ENCODE data around the gene ATP8B4. TPM values are rescaled to one million over a fixed set of nuclear protein-coding genes. Genes with fewer than 3 reads are reported as not detected.

Gene ATP8B4
- total and polyA plus RNA-seq, 11 donors, result 0.51 to 14.7 (median 2.1) TPM

DNA sequence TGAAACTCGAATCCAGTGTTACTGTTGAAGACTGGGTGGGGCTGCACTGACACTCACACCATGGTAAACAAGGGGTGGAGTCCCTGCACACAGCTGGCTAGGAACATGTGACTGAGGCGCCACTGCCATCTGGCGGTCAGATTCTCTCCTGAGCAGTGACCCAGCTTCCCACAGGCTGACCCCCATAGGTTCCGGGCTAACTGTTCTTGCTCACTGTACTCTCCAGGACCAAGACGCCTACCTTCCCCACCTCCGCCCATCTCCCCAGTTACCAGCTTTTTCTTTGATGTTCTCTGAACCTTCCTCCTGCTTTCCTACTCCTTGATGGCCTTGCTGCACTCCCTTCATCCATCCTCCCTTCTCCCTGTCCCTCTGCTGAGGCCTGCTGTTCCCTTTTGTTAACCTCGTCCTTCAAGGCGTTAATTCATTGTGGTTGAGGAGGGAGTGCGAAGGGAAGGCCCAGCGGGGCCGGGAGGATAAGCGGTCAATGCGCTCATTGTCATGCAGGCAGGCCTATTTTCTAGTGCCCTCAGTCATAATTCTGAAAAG lies 115.2 kb downstream of the ATP8B4 start:
- Histone ChIP-seq H3K9me3 (peaks cover 0 to 8% (median 0%) of the 10 kb centered on the region in 12 donors), H3K36me3 (no peaks in the 10 kb centered on the region), H3K27me3 (no peaks in the 10 kb centered on the region), H3K27ac (peak overlapping the region in 6 of 12 donors; percentile 11 to 44 (median 21)), H3K4me1 (peaks cover 0 to 10% (median 4%) of the 10 kb centered on the region in 12 donors), H3K4me3 (no peak overlapping the region)
- WGBS, 4 donors, result 50 to 54% (median 52%) methylated on average over 13 of the region's 13 CpGs
- peak; percentile 83 to 92 (median 86) for DNase-seq
- intact Hi-C loops (cut with DNase I), result loop anchor here in 6 of 10 donors (1.0 to 10.0 kb wide), 11 partner anchors 102 to 1127 kb away; partner anchors contain the start of genes DTWD1 (in 1 of the 6), EID1 (in 1 of the 6) and FAM227B (in 1 of the 6)
- TF ChIP-seq, protein P1, sequence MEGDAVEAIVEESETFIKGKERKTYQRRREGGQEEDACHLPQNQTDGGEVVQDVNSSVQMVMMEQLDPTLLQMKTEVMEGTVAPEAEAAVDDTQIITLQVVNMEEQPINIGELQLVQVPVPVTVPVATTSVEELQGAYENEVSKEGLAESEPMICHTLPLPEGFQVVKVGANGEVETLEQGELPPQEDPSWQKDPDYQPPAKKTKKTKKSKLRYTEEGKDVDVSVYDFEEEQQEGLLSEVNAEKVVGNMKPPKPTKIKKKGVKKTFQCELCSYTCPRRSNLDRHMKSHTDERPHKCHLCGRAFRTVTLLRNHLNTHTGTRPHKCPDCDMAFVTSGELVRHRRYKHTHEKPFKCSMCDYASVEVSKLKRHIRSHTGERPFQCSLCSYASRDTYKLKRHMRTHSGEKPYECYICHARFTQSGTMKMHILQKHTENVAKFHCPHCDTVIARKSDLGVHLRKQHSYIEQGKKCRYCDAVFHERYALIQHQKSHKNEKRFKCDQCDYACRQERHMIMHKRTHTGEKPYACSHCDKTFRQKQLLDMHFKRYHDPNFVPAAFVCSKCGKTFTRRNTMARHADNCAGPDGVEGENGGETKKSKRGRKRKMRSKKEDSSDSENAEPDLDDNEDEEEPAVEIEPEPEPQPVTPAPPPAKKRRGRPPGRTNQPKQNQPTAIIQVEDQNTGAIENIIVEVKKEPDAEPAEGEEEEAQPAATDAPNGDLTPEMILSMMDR (IDR thresholded peaks at IDR 0.05), result peak; percentile 65 to 87 (median 78)
- TF ChIP-seq POLR2A (IDR thresholded peaks at IDR 0.05), result no peak
- ATAC-seq, result peak; percentile 97 to 100 (median 100)

DNA sequence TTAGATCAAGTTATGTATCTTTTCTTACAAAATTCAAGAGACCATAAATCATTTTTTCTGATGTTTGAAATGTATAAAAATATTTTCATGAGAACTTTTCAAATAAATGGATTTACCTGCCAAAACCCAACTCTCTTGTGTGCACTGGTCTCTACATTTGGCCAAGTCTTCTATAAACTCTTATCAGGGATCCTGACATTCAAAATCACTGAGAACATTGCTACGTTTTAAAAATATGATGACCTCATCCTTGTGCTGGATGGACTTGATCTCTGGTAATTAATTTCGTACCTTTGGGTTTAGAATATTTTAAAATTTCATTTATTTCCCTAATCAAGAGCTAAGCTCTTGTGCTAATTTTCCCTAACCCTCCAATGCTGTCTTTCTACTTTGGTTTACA lies 127.4 kb downstream of the ATP8B4 start:
- Histone ChIP-seq H3K27me3 (no peaks in the 10 kb centered on the region), H3K4me1 (peaks cover 0 to 44% (median 24%) of the 10 kb centered on the region in 12 donors), H3K9me3 (no peaks in the 10 kb centered on the region), H3K36me3 (peaks cover 0 to 6% (median 0%) of the 10 kb centered on the region in 9 donors), H3K4me3 (no peak overlapping the region), H3K27ac (peak overlapping the region in 6 of 12 donors; percentile 3 to 58 (median 28))
- DNase-seq (no peak), ATAC-seq (no peak)
- 49 to 67% (median 58%) methylated on average over 2 of the region's 2 CpGs for WGBS, 4 donors
- TF ChIP-seq, protein P1 (IDR thresholded peaks at IDR 0.05), result no peak
- TF ChIP-seq POLR2A (IDR thresholded peaks at IDR 0.05), result no peak
- intact Hi-C loops (cut with DNase I), result no loop called here

DNA sequence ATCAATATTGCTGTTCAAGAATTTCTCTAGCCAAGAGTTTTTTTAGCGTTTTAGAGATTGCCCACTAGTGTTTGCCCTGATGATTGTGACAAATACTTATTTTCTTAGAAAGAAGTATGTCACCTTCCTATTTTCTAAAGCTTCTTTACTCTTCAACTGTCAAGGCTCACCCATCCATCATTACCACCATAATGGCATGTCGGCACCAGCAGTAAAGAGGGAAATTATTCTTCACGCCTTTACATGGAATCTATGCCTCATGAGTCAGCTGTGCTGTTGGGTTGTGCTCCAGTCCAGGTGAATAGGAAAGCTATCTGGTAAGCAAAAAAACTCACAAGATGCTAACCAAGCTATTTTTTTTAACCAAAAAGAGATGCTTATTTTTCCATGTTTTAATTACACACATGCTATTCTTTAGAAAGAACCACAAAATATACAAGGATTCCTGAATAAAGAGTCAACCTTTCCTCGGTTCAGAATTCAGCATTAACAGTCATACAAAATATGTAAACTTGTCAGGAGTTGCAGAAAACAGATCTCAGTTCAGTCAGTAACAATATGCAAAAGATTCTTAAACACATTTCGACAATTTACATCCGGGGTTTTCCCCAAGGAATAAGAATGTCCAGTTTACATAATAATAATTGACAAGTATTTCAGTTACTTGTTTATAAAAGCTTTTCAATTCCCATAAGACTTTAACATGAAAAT lies 128.0 kb downstream of the ATP8B4 start:
- TF ChIP-seq, protein P1 (IDR thresholded peaks at IDR 0.05), result no peak
- TF ChIP-seq POLR2A (IDR thresholded peaks at IDR 0.05), result no peak
- WGBS, 4 donors, result 82 to 87% (median 86%) methylated on average over 6 of the region's 6 CpGs
- intact Hi-C loops (cut with DNase I), result no loop called here
- Histone ChIP-seq H3K27me3 (no peaks in the 10 kb centered on the region), H3K4me3 (no peak overlapping the region), H3K36me3 (peaks cover 0 to 5% (median 0%) of the 10 kb centered on the region in 9 donors), H3K9me3 (no peaks in the 10 kb centered on the region), H3K4me1 (peaks cover 0 to 50% (median 24%) of the 10 kb centered on the region in 12 donors), H3K27ac (peak overlapping the region in 5 of 12 donors; percentile 5 to 59 (median 38))
- no peak for ATAC-seq
- DNase-seq, result no peak

DNA sequence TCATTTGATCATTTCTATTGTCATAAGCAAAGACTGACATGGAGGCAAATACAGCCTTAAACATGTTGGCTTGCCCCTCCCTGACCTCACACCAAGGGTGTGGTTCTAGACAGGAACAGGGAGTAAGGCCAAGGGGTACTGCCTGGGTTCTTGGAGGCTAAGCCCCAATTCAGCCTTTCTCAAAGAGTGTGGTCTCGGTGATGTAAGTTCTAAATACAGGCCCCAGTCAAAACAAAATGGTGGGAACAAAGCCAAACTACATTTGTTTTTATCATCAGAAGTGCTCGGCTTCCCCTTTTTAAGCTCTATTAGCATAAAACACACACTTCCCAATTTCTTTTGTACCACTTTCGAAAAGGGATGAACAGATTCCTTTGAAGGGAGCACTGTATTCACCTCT lies 129.5 kb downstream of the ATP8B4 start:
- 39 to 59% (median 47%) methylated on average over 3 of the region's 3 CpGs for WGBS, 4 donors
- peak overlapping the region in 10 of 12 donors; percentile 12 to 69 (median 52) for H3K27ac ChIP-seq

More for the DNA sequence above, 129.5 kb downstream of the ATP8B4 start:
- ATAC-seq (peak; percentile 58 to 79 (median 66)), DNase-seq (peak in 2 of 5 donors; percentile 27 to 30)
- no peaks in the 10 kb centered on the region for H3K9me3 ChIP-seq
- intact Hi-C loops (cut with DNase I), result loop anchor here in 2 of 10 donors (5.0 kb wide), 2 partner anchors 72 to 87 kb away; no protein-coding TSS in a partner anchor
- TF ChIP-seq POLR2A (IDR thresholded peaks at IDR 0.05), result no peak
- TF ChIP-seq, protein P1 (IDR thresholded peaks at IDR 0.05), result no peak
- H3K36me3 ChIP-seq, result no peaks in the 10 kb centered on the region
- peaks cover 0 to 55% (median 24%) of the 10 kb centered on the region in 12 donors for H3K4me1 ChIP-seq
- no peak overlapping the region for H3K4me3 ChIP-seq
- no peaks in the 10 kb centered on the region for H3K27me3 ChIP-seq
